CD4-positive, alpha-beta T cell treated with Interleukin-10 for 1 hour (primary cell): Measurements from ENCODE around the gene PARL.

ENCODE experiments used
- DNase-seq: peaks from one replicate; pipeline ENCODE4 v3.0.0-alpha.2; 2020

PARL gene

GRCh38 chr3:183884427-183885296 lies at the start of gene PARL:
Gene PARL, minus strand, starts transcription at chr3:183884880. Its CDS starts 34 bp downstream, at chr3:183884846.
- DNase-seq: peak; percentile 95

- no peak for DNase-seq
Measured at GRCh38 chr3:183933160-183933559, 48.5 kb upstream of the PARL start.

GRCh38 chr3:183931881-183932280 lies 47.2 kb upstream of the PARL start:
- DNase-seq: no peak

GRCh38 chr3:183930086-183930485 lies 45.4 kb upstream of the PARL start:
- no peak for DNase-seq

- DNase-seq: no peak
Measured at GRCh38 chr3:183927059-183927458, 42.4 kb upstream of the PARL start.

GRCh38 chr3:183924956-183925355 lies 40.3 kb upstream of the PARL start:
- no peak for DNase-seq

- DNase-seq: no peak
Measured at GRCh38 chr3:183924543-183924942, 39.9 kb upstream of the PARL start.

GRCh38 chr3:183922421-183922820 lies 37.7 kb upstream of the PARL start:
- no peak for DNase-seq

GRCh38 chr3:183921096-183921495 lies 36.4 kb upstream of the PARL start:
- no peak for DNase-seq

GRCh38 chr3:183920416-183920815 lies 35.7 kb upstream of the PARL start:
- no peak for DNase-seq

GRCh38 chr3:183918178-183918577 lies 33.5 kb upstream of the PARL start:
- DNase-seq: no peak

- no peak for DNase-seq
Measured at GRCh38 chr3:183917776-183918175, 33.1 kb upstream of the PARL start.

GRCh38 chr3:183914856-183915255 lies 30.2 kb upstream of the PARL start:
- DNase-seq: no peak

- no peak for DNase-seq
Measured at GRCh38 chr3:183913580-183913920, 28.9 kb upstream of the PARL start.

- DNase-seq: no peak
Measured at GRCh38 chr3:183912895-183913579, 28.4 kb upstream of the PARL start.

- DNase-seq: no peak
Measured at GRCh38 chr3:183911763-183912506, 27.3 kb upstream of the PARL start.

- no peak for DNase-seq
Measured at GRCh38 chr3:183911087-183911486, 26.4 kb upstream of the PARL start.

- no peak for DNase-seq
Measured at GRCh38 chr3:183909030-183909600, 24.4 kb upstream of the PARL start.

- no peak for DNase-seq
Measured at GRCh38 chr3:183907911-183908331, 23.2 kb upstream of the PARL start.

GRCh38 chr3:183907176-183907575 lies 22.5 kb upstream of the PARL start:
- no peak for DNase-seq

- no peak for DNase-seq
Measured at GRCh38 chr3:183906234-183906921, 21.7 kb upstream of the PARL start.
